ACC112 (cell line): ENCODE data around the gene TSPAN9.

Experiments used
- H2AFZ ChIP-seq: fragments of 200-600 bp; sonication (generic); one replicate; pipeline ENCODE4 v1.6.0; 2017; ENCODE audit warnings: antibody characterized with exemption, low read length; ENCODE audit not compliant: unreplicated experiment
- H3K27ac ChIP-seq: fragments of 200-600 bp; sonication (generic); 2 replicates; pipeline ENCODE4 v1.5.1; 2014; ENCODE audit warnings: low read depth, mild to moderate bottlenecking, antibody characterized with exemption, low read length, moderate library complexity
- H3K27me3 ChIP-seq: fragments of 200-600 bp; sonication (generic); 2 replicates; pipeline ENCODE4 v1.6.1; 2014; ENCODE audit warnings: mild to moderate bottlenecking, antibody characterized with exemption, low read length, moderate library complexity, mixed read lengths; ENCODE audit not compliant: insufficient read depth
- H3K36me3 ChIP-seq: fragments of 200-600 bp; sonication (generic); 2 replicates; pipeline ENCODE4 v1.6.1; 2016; ENCODE audit warnings: mild to moderate bottlenecking, antibody characterized with exemption, low read length, moderate library complexity, mixed read lengths; ENCODE audit not compliant: insufficient read depth
- H3K4me1 ChIP-seq: fragments of 200-600 bp; sonication (generic); one replicate; pipeline ENCODE4 v1.6.1; 2016; ENCODE audit warnings: low read length, mixed read lengths; ENCODE audit not compliant: insufficient read depth, unreplicated experiment, control insufficient read depth
- H3K4me3 ChIP-seq: fragments of 200-600 bp; sonication (generic); 2 replicates; pipeline ENCODE4 v1.5.1; 2014; ENCODE audit warnings: mild to moderate bottlenecking, low read depth, low read length
- H3K79me2 ChIP-seq: fragments of 200-600 bp; sonication (generic); one replicate; pipeline ENCODE4 v1.6.0; 2016; ENCODE audit warnings: low read length; ENCODE audit not compliant: control insufficient read depth, unreplicated experiment, insufficient read depth

Gene TSPAN9

DNA sequence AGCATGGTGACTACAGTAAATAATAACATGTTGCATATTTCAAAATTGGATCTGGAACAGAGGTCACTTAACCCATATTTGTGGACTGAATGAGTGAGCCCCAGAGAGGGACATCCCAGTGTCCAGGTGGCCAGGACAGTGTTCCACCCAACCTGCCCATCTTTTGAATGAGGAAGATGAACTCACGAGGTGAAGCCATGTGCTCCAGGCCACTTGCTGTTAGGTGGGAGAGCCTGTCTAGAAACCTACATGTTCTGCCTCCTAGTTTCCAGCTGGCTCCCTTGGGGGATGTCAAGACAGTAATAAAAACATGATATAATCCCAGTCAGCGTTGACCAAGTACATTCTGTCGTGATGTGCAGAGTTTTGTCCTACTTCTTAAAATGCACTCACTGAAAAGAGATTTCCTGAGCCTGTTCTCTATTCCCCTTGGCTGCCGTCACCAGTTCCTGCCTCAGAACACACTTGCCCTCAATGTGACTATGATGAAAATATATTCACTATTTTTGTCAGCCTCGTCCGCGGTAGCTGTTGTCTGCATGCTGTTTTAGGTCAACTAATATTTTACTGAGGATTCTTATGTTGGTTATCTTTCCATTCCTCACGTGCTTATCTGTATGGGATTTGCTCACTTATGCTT lies 25.7 kb downstream of the TSPAN9 start:
- Histone ChIP-seq H3K27ac (no peak overlapping the region), H3K4me1 (no peaks in the 10 kb centered on the region), H3K27me3 (no peaks in the 10 kb centered on the region), H3K4me3 (no peak overlapping the region), H3K36me3 (no peaks in the 10 kb centered on the region), H2AFZ (no peak overlapping the region), H3K79me2 (no peaks in the 10 kb centered on the region)

DNA sequence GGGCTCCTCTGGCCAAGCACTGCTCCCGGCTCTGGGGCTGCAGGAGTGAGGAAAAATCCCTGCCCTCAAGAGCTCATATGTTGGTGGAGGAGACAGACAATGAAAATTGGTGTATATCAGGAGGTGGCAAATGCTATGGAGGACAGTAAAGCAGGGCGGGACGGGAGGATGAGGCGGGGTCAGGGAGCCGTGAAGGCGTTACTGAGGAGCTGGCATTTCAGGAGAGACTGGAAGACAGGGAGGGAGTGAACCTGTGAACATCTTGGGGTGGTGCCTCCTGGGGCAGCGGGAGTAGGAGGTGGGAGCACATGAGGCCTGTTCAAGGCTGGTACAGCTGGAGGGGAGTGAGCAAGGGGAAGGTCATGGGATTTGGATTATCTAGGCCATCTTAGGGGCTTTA lies 26.6 kb downstream of the TSPAN9 start:
- Histone ChIP-seq H3K4me1 (no peaks in the 10 kb centered on the region), H3K79me2 (no peaks in the 10 kb centered on the region), H3K27ac (no peak overlapping the region), H3K27me3 (no peaks in the 10 kb centered on the region), H3K36me3 (no peaks in the 10 kb centered on the region), H2AFZ (no peak overlapping the region), H3K4me3 (no peak overlapping the region)

DNA sequence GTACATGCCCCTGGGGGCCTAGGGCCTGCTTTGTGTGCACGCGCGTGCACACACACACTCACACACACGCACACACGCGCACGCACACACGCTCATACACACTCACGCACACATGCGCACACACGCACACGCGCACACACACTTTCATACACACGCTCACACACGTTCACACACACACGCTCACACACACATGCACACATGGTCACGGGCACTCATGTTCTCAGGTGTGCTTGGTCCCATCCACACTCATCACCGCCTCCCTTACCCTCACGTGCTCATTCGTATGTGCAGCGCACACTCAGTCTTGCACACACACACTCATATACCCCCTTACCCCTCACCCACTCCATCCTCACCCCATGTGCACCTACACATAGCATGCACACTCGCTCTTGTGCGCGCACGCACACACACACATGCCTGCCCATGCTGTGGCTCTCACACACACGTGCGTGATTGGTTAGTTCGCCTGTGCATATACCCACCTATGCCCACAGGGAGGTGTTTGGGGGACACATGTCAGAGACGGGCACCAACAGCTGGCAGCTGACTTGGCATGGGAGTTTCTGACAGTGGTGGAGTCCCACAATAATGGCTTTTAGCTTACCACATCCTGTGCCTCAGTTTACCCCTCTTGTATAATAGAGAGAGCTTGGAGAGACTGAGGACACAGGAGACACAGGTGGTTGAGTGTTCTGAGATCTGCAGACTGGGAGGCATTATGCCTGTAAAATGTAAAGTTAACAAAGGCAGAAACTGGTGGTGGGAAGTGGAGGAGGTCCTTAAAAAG lies 28.7 kb downstream of the TSPAN9 start:
- Histone ChIP-seq H3K4me1 (no peaks in the 10 kb centered on the region), H3K79me2 (no peaks in the 10 kb centered on the region)

DNA sequence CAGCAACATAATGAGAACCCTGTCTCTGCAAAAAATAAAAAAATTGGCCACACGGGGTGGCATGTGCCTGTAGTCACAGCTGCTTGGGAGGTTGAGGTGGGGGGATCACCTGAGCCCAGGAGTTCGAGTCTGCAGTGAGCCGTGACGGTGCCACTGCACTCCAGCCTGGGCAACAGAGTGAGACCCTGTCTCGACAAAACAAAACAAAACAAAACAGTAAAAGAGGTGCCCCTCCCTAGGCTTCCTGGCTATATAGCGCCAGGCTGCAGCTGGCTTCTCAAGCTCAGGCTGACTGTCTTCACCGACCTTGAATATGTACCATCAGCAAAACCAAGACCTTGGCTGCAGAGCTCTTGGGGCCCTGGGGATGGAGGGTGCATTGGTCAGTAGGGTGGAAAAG lies 29.4 kb downstream of the TSPAN9 start:
- no peaks in the 10 kb centered on the region for H3K27me3 ChIP-seq
- no peak overlapping the region for H3K27ac ChIP-seq
- H3K4me1 ChIP-seq: no peaks in the 10 kb centered on the region
- no peaks in the 10 kb centered on the region for H3K79me2 ChIP-seq
- H2AFZ ChIP-seq: no peak overlapping the region
- H3K36me3 ChIP-seq: no peaks in the 10 kb centered on the region
- H3K4me3 ChIP-seq: no peak overlapping the region

More for the DNA sequence above, 28.7 kb downstream of the TSPAN9 start:
- no peaks in the 10 kb centered on the region for H3K36me3 ChIP-seq
- no peaks in the 10 kb centered on the region for H3K27me3 ChIP-seq
- H2AFZ ChIP-seq: no peak overlapping the region
- H3K4me3 ChIP-seq: no peak overlapping the region
- no peak overlapping the region for H3K27ac ChIP-seq

DNA sequence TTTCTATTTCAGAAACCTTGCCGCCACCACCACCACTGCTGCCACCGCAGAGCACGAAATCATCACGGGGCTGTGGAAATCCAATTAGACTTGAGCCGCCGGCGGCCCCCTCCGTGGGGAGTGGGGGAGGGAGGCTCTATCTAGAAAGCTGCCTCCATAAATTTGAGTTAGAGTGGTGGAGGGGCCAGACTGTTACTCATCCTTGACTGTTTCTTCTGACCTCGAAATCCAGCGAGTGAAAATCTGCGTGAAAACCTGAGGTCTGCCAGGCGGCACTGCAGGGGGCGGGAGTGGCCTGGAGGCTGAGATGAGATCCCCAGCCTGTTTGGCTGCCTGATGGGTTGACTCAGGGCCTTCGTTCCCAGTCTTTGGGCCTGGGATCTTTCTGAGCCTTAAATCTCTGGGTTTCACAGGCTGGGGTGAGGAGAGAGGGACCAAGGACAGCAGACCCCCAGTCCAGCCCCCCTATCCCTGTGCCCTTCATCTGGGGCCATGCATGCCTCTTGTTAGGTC lies 29.9 kb downstream of the TSPAN9 start:
- H3K27me3 ChIP-seq: no peaks in the 10 kb centered on the region
- H3K36me3 ChIP-seq: no peaks in the 10 kb centered on the region
- H3K4me1 ChIP-seq: no peaks in the 10 kb centered on the region
- H3K27ac ChIP-seq: no peak overlapping the region
- no peak overlapping the region for H2AFZ ChIP-seq
- no peak overlapping the region for H3K4me3 ChIP-seq
- no peaks in the 10 kb centered on the region for H3K79me2 ChIP-seq

DNA sequence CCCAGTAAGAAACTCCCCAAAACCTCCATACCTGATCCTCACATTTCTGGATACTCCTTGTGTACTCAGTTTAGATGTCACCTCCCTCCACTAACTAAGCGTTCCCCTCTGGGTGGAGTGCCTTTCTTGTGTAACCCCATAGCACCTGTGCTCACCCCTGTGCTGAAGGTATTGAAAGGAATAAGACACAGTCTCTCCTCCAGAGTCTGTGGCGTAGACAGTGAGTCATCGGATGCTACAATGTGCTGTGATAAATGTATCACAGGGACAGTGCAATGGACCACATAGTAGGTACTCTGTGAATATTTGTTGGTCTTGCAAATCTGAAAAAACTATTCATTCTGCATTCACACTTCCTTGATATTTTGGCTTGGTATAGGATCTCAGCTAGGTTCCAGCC lies 30.8 kb downstream of the TSPAN9 start:
- Histone ChIP-seq H2AFZ (no peak overlapping the region), H3K79me2 (no peaks in the 10 kb centered on the region), H3K27me3 (no peaks in the 10 kb centered on the region), H3K4me3 (no peak overlapping the region), H3K27ac (no peak overlapping the region), H3K36me3 (no peaks in the 10 kb centered on the region), H3K4me1 (no peaks in the 10 kb centered on the region)

DNA sequence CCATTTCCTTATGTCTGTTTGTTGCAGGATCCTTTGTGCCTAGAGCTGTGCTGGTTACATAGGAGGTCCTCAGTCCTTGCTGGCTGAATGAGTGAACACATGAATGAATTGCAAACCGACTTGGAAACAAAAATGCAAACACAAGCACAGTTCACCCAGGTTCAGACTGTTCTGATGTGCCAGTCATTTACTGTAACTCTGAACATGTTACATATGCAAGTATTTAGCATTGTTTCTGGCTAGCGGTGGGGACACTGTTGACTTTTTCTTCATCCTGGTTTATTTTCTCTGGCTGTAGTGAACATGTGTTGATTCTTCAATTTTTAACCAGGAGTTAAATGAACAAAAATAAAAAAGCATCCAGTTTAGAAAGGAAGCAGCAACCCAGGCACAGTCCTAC lies 33.4 kb downstream of the TSPAN9 start:
- no peak overlapping the region for H3K27ac ChIP-seq
- H2AFZ ChIP-seq: no peak overlapping the region
- no peak overlapping the region for H3K4me3 ChIP-seq
- H3K36me3 ChIP-seq: no peaks in the 10 kb centered on the region
- H3K4me1 ChIP-seq: no peaks in the 10 kb centered on the region
- no peaks in the 10 kb centered on the region for H3K79me2 ChIP-seq
- H3K27me3 ChIP-seq: no peaks in the 10 kb centered on the region

DNA sequence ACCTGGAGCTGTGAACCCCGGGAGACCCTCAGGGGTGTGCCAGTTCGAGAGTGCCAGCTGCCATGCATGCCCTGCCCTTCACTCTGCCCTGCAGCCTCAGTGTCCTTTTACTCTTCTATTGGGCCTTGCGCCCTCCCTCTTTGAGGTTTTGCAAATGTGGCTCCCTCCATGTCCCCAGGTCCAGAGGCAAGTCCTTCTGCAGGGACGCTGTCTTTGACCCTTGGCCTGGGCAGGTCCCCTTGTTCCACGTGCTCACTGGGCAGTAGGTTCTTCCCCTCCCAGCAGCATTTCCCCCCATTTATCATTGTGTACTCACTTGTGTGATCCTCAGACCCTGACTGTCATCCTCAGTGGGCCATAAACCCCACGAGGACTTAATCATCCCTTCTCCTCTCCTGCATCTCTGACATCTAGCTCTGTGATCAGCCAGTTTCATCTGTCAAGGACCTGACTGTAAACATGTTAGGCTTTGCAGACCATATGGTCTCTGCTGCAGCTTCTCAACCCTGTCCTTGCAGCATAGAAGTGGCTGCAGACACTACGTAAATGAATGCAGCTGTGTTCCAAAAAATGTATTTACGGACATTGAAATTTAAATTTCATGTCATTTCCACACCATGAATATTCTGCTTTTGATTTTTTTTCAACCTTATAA lies 36.6 kb downstream of the TSPAN9 start:
- Histone ChIP-seq H2AFZ (no peak overlapping the region), H3K4me1 (peaks cover 11% of the 10 kb centered on the region), H3K36me3 (no peaks in the 10 kb centered on the region), H3K27ac (no peak overlapping the region), H3K79me2 (no peaks in the 10 kb centered on the region), H3K27me3 (no peaks in the 10 kb centered on the region), H3K4me3 (no peak overlapping the region)

DNA sequence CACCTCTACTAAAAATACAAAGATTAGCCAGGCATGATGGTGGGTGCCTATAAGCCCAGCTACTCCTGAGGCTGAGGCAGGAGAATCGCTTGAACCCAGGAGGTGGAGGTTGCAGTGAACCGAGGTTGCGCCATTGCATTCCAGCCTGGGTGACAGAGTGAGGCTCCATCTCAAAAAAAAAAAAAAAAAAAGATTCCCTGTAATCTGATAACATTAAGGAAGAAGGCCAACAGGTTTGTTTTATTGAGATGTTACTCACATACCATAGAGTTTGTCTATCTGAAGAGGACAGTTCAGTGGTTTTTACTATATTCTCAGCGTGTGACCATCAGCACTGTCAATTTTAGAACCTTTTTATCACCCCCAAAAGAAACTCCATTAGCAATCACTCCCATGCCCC lies 37.5 kb downstream of the TSPAN9 start:
- no peaks in the 10 kb centered on the region for H3K79me2 ChIP-seq
- H2AFZ ChIP-seq: no peak overlapping the region
- no peak overlapping the region for H3K27ac ChIP-seq
- H3K36me3 ChIP-seq: no peaks in the 10 kb centered on the region
- no peaks in the 10 kb centered on the region for H3K27me3 ChIP-seq
- peaks cover 11% of the 10 kb centered on the region for H3K4me1 ChIP-seq
- no peak overlapping the region for H3K4me3 ChIP-seq

GRCh38 chr12:3115078-3115477 lies 37.9 kb downstream of the TSPAN9 start:
- H3K27ac ChIP-seq: no peak overlapping the region
- no peaks in the 10 kb centered on the region for H3K79me2 ChIP-seq
- no peak overlapping the region for H3K4me3 ChIP-seq
- peaks cover 11% of the 10 kb centered on the region for H3K4me1 ChIP-seq
- no peak overlapping the region for H2AFZ ChIP-seq
- no peaks in the 10 kb centered on the region for H3K27me3 ChIP-seq
- no peaks in the 10 kb centered on the region for H3K36me3 ChIP-seq
